GM21619 (cell line): Measurements from ENCODE around the gene HAVCR1.

ENCODE experiments used
- ATAC-seq: cut with Tn5 transposase; IDR thresholded peaks from one replicate; pipeline ENCODE4 v1.9.1; 2021; ENCODE audit not compliant: unreplicated experiment

HAVCR1 gene

DNA sequence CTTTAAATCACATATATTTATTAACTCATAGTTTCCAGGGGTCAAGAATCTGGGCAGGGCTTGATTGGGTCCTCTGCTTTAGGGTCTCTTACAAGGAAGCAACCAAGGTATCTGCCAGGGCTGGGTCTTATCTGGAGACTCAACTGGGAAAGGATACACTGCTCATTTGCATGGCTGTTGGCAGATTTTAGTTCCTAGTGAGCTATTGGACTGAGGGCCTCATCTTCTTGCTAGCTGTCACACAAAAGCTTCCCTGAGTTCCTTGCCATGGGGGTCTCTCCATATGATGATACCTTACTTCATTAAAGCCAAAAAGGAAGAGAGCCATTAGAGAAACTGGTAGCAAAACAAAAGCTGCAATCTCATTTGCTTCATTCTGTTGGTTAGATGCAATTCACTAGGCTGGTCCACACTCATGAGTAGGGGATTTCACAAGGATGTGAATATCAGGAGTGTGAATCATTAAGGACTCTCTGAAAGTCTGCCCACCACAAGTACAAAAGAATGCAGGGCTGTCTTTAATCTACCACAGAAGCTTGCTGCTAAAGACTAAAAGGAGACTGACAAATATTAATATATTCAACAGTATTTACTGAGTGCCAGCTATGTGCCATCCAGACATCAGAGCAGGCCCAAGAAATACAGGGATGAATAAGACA lies 53.9 kb downstream of the HAVCR1 start:
- ATAC-seq = peak; percentile 67

DNA sequence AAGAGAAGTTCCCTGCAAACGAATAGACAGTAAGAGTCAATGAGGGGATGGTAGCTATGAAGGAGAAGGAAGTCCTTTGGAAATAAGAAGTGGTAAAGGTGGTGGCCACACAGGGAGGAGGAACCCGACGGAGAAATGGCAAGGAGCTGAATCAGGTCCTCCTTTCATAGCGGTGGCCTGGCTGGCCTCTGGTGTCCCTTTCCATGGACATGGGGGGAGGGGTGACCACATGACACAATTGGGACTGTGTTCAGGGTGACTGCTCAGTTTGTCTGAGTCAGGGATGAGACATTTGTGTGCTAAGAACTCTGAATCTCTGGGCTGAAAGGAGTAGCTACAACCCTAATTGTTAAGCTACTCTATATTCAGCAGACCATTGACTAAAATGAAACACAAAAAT lies 67.2 kb downstream of the HAVCR1 start:
- no peak for ATAC-seq

DNA sequence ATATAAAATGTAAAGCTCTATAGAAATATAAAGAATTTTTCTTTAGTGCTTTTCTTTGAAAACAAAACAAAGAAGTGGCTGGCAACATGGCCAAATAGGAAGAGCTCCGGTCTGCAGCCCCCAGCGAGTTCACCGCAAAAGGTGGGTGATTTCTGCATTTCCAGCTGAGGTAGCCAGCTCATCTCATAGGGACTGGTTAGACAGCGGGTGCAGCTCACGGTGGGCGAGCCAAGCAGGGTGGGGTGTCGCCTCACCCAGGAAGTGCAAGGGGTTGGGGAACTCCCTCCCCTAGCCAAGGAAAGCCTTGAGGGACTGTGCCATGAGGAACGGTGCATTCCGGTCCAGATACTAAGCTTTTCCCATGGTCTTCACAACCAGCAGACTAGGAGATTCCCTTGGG lies 74.9 kb downstream of the HAVCR1 start:
- no peak for ATAC-seq

DNA sequence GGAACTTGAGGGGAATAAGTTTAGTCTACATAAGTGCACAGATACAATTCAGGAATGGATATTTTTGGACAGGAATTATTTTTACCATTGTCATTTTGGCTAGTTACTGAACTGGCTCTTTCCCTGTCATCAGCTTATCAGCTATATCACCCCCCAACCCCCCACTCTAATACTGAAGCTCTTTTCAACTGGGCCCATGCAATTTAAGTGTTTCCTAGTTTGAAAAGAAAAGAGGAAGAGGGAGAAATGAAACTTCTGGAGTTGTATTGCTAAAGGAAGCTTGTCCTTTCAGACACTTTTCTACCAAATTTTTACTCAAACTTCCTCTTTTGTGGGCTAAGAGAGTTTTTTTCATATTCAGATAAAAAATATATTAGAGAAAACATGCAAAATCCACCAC lies 77.4 kb downstream of the HAVCR1 start:
- ATAC-seq = no peak
